GM12872 (cell line): Measurements from ENCODE around the gene SEC16B.

Experiments used
- TF ChIP-seq, protein P1 (sequence below): IDR thresholded peaks from 3 replicates; pipeline ENCODE4 v1.5.1; 2011; ENCODE audit warnings: low read depth, mild to moderate bottlenecking, low read length, moderate library complexity; ENCODE audit not compliant: insufficient read depth

SEC16B gene

DNA sequence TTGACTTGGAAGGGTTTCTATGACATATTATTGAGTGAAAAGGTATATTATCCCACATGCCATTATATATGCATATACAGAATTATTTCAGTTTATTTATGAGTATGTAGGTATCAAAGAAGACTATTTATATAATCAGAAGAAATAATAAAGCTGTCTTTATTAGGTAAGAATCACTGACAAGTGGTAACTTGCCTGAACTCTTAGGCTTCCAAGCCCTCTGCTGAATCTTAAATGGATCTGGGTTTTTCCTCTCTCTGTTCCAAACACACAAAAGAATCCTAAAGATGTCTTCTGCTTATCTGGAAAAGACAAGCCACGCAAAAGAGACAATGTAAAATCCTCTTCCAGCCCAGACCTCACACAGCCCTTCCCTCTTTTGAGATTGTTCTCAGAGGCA is 14.9 kb upstream of the SEC16B start:
- TF ChIP-seq, protein P1, sequence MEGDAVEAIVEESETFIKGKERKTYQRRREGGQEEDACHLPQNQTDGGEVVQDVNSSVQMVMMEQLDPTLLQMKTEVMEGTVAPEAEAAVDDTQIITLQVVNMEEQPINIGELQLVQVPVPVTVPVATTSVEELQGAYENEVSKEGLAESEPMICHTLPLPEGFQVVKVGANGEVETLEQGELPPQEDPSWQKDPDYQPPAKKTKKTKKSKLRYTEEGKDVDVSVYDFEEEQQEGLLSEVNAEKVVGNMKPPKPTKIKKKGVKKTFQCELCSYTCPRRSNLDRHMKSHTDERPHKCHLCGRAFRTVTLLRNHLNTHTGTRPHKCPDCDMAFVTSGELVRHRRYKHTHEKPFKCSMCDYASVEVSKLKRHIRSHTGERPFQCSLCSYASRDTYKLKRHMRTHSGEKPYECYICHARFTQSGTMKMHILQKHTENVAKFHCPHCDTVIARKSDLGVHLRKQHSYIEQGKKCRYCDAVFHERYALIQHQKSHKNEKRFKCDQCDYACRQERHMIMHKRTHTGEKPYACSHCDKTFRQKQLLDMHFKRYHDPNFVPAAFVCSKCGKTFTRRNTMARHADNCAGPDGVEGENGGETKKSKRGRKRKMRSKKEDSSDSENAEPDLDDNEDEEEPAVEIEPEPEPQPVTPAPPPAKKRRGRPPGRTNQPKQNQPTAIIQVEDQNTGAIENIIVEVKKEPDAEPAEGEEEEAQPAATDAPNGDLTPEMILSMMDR: no peak

DNA sequence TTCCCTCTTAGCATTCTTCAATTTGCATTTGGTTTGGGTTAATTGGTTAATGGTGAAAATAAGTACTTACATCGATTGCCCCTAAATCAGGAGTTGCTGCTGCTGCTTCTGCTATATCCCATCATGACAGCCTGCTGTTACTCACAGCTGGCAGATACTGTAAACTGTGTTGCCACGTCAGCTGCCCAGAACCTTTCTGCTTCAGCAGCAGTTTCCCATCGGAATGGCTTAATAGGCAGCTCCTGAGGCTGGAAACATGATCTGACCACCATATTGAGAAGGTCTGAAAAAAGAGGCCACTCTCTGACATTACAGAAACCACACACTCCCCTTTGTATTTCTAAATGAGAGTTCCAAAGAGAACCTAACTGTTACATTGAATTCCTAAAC is 14.3 kb upstream of the SEC16B start:
- TF ChIP-seq, protein P1: no peak

DNA sequence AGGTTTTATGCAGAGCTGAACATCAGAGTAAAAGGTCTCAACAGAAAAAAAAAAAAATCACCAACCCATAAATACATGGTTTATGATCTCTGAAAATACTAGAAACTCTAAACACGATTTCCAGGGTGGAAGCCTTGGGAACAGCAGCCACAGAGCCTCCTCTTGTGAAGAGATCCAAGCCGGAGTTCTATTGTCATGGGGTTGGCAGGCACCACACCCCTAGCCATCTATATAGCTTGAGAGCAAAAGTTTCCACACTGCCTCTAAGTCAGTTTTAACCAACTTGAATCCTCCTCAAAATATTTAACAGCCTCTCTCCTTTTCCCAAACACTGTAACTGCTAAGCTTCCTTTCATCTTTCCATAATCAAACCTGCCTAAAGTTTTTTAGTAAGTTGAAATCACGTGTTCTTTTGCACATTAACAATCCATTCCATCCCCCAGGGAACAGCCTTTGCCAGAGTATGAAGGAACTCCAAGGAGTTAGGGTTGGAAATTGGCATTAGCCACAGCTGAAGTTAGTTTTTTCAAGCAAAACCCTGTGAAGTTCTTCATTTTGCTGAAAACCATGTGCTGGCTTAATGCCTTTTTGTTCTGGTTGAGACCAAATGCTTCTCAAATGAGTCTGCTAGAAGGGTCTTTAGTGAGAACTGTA is 13.8 kb upstream of the SEC16B start:
- TF ChIP-seq, protein P1: no peak

DNA sequence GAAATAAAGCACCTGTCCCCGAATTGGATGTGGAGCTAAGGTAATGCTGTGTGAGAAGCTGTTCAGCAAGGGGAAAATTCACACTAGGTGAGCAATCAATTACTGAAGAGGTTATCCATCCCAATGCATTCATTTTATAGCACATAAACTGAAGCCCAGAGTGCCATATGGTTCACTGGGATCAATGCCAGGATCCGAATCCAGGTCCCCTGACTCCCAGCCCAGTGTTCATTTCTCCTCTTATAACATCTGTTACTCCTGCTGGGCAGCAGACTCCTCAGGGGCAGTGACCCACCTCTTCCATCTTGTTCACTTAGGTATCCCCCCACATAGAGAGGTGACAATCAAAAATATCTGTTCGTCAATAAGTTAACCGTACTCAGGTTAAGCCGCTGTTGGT is 13.2 kb upstream of the SEC16B start:
- TF ChIP-seq, protein P1: no peak

- TF ChIP-seq, protein P1: no peak
These were observed 11.3 kb upstream of the SEC16B start for GRCh38 chr1:177981200-177981599.

- TF ChIP-seq, protein P1: no peak
These were observed 9.4 kb upstream of the SEC16B start for GRCh38 chr1:177979272-177979671.

GRCh38 chr1:177978530-177978929 is 8.7 kb upstream of the SEC16B start:
- TF ChIP-seq, protein P1: no peak
